Umbilical cord (tissue), 2 donors: ENCODE measurements around the gene AKAP8L. TPM values are rescaled to one million over a fixed set of nuclear protein-coding genes. Genes with fewer than 3 reads are reported as not detected.

Source experiments
- DNase-seq: peaks from one replicate; pipeline ENCODE4 v3.0.0-alpha.2; 2015; ENCODE audit warnings: low spot score
- total RNA-seq: library from RNA; depleted of rRNA; stranded (reverse); fragments of >200 nt; gene quantifications from one replicate; pipeline ENCODE4 v1.2.3, GENCODE V29; 2014; ENCODE audit warnings: low replicate concordance; ENCODE audit not compliant: insufficient read depth

AKAP8L gene
- total RNA-seq, 1 donor from 2014 or later: 28.4 TPM

DNA sequence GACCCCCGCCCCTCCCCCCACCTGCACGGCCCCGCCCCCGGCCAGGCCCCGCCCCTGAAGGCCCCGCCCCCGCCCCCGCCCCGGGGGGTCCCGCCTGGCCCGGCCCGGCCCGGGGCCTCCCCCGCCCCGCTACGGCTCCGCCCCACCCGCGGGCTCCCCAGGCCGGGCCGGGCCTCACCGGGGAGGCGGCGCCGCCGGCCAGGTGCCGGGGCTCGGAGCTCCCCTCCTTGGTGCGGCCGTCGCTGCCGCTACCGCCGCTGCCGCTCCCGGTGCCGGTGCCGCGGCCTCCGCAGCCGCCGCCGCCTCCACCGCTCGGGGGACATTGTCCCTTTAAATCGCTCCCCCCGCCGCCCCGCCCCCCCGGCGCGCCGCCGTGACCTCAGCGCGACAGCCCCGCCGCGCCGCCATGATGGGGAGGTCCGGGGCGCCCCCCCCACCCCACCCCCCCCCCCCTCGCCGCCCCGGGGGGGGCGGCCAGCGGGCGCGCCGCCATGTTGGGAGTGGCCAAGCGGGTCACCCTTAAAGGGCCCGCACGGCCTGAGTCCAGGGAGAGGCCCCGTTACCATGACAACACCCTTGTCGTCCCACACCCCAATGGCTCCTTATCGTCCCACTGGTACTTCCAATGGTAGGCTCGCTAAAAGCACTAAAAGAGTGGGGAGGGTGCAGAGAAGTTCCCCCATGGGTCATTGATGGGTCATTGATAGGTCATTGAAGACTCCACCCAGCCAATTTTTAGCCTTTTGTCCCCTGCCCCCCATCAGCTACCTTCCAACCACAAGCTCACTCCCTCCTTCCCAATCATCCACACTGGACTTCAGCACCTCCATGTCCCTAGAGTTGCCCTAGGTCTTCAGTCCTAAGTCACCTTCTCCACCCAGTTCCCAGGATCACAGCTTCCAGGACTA is 31.1 kb upstream of the AKAP8L start, which contains the start of gene WIZ:
Gene WIZ, minus strand, starts transcription at position 337 of the 908 bp plus-strand sequence. CDS start 1,649 bp downstream, outside the sequence.
- DNase-seq: peak; percentile 68

DNA sequence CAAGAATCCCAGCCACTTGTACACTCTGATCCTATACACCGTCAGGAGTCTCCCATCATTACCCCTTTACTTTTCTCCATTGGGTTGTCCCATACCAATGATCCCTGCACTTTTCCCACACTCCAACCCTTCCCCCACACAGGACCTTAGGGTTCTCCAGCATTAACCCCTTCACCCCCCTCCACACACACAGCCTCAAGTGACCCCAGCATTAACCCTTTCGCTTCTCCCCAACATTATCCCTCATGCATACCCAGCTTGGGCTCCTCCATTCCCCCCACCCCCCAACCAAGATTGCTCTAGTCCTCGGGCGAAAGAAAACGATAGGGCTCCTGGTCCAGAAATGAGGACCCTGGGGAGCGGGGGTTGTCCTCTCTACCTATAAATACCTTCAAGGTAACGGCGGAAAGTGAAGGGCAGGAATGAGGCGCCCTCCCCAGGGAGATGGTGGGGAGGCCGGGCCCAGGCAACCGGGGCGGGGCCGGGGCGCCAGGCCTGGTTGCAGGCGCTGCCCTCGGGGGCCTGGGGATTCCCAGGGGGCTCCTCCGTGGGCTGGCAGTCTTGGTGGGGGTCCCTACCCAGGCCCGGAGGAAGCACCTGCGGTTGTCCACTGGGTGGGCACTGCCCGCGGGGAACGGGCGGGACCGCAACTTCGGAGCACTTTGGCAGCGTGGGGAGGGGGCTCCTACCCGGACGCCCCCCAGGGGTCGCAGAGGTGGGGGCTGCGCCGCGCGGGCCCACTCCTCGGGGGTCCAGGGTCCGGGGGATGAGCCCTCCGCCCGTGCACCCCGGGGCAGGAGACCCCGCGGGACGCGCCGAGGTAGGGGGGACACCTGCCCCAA is 30.2 kb upstream of the AKAP8L start:
- no peak for DNase-seq

DNA sequence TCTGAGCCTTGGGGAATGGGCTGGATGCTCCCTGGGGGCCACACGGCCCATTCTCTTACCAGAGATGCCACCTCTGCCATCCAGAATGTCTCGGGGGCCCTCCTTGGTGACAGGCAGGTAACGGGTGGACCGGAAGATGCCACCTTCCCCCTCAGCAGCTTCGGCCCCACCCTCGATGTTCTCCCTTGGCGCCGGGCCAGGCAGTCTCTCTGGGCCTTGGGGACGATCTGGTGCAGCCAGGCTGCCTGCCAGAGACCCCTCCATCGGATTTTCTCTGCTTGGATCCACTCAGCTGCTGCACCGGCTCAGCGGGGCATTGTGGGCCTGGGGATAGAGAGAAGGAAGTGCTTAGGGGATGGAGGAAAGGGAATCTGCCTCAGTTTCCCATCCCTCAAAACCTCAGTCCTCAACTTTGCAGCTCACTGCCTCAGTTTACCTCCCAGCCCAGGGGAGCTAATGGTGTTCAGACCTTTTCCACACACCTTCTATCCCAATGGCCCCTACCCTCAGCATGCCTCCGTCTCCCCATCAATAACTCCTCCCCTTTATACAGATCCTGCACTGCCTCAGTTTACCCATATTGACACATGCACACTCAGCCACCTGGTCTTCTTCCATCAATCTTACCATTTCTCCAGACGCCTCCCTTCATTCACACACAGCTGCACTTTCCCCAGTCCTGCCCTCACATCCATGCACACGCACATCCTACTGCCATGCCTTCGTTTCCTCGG is 29.4 kb upstream of the AKAP8L start:
- no peak for DNase-seq

DNA sequence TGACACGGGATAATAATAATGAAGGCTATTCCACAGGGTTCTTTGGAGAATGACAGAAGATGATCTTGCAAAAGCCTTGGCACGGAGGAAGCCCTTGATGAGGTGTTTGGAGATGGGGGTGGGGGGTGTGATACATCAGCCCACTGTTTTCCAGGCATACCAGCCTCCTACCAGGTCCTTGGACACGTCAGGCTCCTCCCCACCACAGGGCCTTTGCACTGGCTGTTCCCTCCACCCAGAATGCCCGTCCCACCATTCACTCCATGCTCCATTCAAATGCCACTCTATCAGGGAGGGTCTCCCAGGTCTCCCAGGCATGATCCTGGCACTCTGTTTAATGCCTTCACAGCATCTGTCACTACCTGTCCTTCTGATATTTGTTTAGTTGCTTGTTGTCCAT is 28.3 kb upstream of the AKAP8L start:
- no peak for DNase-seq

DNA sequence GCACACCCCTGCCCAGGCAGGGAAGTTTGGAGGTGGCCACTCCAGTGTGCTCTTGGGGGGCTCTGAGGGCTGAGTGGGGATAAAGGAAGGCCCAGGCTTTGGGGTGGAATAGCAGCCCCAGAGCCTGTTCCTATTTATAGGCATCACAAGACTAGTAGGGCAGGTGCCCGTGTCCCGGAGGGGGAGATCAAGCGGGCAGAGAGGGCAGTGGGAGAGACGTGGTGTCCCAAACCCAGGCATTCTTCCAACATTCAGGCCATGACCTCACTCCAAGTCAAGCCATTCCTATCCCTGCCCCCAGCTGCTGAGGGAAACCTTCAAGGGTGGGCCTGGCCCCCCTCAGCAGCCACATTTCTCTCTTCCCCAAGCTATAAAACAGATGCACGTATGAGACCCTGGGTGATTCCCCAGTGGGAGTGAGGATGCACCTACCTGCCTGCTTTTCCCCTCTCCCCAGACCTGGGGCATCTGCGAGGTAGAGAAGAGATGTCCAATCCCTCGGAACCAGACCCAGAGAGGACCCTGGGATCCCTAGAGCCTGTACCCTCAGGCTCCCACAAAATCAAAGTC is 27.1 kb upstream of the AKAP8L start:
- DNase-seq: no peak

DNA sequence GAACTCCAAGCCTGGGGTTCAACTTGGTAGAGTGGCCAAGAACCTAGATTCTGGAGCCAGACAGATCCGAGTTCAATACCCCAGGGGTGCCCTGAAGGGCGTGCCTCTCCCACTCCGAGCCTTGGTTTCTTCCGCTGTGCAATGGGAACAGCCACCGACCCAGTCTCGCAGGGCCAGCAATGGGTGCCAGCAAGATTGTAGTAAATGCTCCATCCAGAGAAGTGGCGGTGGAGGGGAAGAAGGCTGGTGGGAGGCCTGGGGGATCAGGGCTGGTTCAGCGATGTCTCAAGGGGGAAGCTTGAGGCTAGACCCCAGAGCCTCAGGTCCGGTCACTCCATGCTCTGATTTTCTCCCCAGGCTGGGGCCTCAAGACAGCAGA is 26.4 kb upstream of the AKAP8L start:
- DNase-seq: no peak

DNA sequence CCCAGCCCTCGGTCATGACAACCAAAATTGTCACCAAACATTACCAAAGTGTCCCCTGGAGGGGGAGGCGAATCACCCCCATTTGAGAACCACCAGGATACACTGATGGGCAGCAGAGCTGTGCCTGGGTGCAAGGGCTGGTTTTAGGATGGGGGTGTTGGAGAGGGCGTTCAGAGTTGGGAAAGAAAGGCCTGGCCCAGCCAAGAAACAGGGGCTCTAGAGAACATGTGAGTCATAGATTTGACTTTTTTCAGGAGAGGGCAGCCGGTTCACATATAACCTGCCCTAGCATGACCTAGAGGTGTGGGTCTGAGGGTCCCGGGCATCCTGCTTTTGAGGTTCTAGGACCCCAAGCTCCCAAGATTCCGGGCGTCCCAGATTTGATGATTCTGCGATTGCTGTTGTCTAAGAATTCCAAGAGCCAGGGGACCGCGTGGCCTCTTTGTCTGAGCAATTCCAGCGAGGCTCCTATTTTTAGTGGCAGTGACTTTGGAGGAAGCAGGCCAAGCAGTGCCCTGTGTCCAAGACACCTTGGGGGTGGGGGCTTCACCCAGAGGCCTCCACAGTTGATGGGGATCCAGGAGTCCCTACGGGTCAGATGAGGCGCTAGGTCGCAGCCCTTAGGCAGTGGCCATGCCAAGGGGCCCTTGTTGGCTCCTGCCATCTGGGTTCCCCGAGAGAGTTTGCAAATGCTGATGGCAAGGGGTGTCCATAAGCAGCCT is 25.9 kb upstream of the AKAP8L start:
- no peak for DNase-seq

DNA sequence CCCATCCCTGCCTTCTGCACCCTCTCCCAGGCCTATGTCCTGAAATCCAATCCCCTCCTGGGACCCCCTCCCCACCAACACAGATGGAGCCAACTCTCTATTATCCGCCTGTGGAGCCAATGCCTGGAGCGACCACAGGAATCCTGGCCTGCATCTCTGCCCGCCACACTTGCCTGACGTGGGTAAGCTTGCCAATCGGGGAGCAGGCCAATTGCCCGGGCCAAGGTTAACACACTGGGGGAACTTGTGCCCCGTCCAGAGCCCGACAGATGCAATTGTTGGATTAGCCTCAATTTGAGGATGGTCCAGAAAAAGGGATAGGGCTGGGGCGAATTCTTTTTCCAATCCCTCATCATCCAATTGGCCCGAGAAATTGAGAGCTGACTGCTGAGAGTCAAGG is 25.1 kb upstream of the AKAP8L start:
- DNase-seq: no peak

DNA sequence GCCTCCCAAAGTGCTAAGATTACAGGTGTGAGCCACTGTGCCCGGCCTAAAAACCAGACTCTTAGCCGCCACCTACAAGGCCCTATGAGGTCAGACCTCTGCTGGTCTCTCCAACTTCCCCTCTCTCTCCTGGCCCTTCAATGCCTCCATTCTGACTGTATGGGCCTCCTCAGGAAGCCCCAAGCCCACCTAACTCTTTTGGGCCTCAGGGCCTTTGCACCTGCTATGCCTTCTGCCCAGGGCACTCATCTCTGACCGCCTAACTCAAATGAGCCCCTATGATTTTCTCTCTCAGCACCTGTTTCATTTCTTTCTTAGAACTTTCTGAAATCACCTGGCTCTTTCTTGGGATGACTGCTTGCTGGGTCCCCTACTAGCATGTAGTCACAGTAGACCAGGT is 24.5 kb upstream of the AKAP8L start:
- no peak for DNase-seq

DNA sequence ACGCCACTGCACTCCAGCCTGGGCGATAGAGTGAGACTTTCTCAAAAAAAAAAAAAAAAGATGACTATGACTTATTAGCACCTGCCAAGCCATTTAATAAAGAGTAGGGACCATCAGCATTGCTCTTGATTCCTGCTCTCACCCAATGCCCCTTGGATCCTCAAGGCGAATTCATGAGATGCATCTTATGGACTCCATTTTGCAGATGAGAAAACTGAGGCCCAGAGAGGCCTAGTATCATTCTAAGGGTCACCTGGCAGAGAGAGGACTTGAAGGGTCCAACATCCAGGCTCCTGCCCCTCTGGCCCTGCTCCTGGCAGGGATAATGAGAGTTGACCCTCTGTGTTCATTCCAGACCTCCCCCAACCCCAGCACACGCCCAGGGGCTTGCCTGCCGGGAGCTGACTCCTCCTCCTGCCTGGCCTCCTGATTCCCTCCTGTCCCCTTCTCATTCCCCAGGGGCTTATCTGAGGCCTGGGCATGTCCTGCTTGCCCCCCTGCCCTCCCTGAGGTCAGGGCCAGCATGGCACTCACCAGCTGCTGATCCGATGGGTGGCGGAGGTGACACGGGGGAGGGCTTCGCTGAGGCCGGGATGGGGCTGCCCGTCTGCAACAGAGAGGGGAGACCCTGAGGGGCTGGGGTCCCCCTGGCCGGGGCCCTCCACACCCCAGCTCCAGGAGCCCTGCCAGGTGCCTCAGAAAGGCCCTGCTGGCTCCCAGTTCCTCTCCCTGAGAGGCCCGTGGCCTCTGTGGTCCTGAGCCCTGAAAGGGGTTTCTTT is 23.5 kb upstream of the AKAP8L start:
- DNase-seq: no peak

DNA sequence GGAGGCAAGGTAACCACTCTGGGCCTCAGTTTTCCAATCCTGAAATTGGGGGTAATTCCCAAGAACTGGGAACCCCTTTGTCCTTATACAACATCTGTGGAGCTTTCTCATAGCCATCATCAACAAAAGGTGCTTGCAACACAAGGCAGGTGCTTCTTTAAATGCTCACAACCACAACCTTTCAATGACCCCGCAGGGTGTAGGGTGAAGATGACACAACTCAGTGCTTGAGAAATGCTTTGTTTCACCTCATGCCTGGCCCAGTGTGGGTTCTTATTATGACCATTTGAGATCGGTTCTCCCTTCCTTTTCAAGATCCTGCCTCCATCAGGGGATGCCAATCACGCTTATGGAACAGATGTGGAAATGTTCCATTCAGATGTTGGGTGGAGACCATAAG is 22.5 kb upstream of the AKAP8L start:
- DNase-seq: no peak

DNA sequence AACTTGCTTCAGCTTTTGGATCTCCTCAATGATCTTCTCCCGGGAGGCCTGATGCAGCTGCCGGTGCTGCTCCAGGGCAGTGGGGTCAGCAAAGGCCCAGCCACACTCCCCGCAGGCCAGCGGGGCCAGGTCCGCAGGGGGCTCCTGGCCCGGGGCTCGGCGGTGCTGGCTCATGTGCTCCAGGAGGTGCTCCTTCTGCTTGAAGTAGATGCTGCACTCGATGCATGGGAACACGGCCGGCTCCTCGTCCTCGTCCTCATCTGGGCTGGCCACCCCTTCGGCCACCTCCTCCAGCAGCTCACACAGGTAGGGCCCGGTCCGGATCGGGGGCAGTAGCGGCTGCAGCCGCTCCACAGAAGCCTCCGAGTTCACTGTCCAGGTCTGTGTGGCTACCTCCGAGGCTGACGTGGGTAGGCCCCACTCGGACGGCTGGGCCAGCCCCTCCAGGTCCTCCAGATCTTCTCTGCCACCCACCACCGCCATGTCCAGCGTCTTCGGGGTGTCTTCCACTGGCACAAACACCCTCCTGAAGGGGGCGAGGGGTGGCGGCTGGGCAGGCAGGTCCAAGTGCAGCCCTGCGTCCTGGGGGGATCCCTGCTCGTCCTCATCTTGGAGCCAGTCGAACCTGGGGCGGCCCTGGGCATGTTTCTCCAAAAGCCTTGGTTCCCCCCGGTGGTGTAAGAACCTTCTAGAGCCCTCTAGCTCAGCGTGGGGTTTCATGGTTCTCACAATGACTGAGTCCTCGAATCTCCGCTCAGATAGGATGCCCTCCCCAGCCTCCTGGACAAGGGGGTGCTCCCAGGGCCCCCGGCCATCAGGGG is 21.2 kb upstream of the AKAP8L start:
- DNase-seq: no peak

DNA sequence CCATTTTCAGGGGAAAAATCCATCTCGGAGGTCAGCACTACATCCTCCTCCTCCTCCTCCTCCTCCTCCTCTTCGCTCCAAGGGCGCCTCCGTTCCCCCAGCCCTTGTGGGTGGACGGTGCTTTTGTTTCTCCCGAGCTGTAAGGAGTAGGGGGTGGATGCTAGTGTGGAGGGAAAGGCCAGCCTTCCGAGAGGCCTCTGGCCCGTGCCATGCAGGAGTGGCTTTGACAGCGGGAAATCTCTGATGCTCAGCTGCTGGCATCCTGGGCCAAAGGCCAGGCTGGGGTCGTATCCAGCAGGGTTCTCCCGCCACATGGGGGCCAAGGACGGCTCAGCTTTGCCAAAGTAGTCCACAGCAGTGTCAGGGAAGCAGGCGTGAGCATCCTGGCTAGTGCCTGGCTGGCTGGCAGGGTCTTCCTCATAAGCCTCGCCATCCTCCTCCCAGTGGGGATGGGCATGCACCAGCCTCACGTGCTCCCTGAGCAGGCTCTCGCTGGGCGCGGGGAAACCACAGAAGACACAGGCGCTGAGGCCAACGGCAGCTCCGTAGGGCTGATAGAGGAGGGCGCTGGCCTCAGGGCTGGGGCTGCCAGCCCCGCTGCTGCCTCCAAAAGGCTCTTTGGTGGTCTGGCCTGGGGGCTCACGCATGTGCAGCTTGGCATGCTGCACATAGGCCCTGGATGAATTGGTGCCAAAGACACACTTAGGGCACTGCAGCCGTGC is 20.5 kb upstream of the AKAP8L start:
- no peak for DNase-seq

DNA sequence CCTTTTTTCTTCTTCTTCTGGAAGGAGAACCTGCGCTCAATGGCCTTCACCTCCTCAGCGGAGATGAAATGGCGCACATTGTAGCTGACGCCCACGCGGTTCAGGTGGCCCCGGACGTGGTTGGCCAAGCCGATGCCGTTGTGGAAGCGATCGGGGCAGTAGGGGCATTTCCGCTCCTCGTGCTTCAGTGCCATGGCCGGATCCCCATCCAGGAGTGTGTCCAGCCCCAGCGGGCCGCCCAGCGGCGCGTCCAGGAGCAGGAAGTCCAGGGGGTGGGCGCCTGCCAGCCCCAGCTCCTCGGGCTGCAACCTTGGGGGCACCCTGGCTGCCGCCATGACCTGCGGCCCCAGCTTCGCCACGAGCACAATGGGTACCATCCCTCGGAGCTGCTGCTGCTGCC is 19.8 kb upstream of the AKAP8L start:
- DNase-seq: no peak

DNA sequence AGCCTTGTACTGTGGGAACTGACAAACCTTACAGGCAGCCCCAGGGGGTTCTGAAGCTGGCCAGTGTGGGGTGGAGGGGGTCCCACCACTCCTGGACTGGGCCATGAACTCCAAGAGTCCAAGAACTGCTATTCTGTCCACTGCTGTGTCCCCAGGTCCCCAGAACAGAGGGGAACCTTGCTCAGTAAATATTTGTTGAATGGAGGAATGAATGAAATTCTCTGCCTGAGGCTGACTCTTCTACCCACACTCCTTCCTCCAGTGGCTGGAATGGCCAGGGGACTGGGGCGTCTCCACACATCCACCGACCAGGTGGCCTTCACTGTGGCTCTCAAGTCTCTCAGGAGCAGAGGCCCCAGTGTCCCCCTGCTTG is 19.3 kb upstream of the AKAP8L start:
- DNase-seq: no peak

DNA sequence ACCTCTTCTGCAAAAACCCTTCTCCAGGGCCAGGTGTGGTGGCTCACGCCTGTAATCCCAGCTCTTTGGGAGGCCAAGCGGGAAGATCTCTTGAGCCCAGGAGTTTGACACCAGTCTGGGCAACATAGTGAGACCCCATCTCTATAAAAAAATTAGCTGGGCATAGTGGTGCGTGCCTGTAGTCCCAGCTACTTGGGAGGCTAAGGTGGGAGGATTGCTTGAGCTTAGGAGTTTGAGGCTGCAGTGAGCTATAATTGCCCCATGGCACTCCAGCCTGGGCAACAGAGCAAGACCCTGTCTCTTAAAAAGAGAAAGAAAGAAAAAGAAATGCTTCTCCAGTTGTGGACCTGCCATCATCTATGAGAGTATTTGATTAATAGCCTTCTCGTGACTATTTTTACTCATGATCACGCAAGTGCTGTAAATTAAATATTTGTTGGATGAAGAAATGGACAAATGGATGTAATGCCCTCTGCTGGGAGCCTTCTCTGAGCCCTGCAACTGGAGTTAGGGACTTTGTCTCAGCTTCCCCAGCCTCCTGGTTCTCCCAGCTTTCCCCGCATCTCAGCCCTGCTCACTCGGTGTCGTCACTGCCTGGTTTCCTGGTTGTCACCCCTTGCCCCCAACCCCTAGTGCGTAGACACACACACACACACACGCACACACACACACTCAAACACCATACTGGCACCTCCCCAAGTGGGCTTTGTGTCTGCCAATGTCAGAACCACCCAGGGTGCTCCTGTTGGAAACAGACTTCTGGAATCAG is 18.8 kb upstream of the AKAP8L start:
- DNase-seq: no peak

DNA sequence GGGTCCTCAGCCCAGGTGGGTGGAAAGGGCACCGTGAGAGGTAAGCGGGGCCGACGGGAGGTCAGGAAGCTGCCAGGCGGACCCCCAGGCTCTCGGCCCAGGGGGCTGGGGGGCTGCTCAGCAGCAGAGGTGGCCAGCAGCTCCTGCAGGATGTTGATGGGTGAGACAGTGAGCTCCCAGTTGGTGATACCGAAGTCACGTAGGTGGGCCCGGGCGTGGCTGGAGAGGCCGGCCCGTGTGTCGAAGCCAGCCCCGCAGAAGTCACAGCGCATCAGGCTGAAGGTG is 18.0 kb upstream of the AKAP8L start:
- DNase-seq: no peak
